Umbilical cord (tissue), 2 donors: Measurements from ENCODE around the gene CD22. TPM values are rescaled to one million over a fixed set of nuclear protein-coding genes. Genes with fewer than 3 reads are reported as not detected.

Experiments used
- DNase-seq: peaks from one replicate; pipeline ENCODE4 v3.0.0-alpha.2; 2015; ENCODE audit warnings: low spot score
- total RNA-seq: library from RNA; depleted of rRNA; stranded (reverse); fragments of >200 nt; gene quantifications from one replicate; pipeline ENCODE4 v1.2.3, GENCODE V29; 2014; ENCODE audit warnings: low replicate concordance; ENCODE audit not compliant: insufficient read depth

CD22 gene
- total RNA-seq, 1 donor from 2014 or later = 13.0 TPM

DNA sequence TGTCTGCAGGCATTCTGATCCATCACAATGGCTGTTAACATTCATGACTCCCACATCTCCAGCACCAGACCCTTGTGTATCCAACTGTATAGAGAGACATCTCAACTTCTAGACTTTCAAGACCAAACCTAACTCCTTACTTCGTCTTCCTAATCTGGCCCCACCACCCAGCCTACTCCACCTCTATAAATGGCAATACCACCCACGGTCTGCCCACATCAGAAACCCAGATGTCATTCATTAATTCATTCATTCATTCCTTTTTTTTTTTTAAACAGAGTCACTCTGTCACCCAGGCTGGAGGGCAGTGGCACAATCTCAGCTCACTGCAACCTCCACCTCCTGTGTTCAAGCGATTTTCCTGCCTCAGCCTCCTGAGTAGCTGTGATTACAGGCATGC, 52.3 kb downstream of the CD22 start:
- no peak for DNase-seq

DNA sequence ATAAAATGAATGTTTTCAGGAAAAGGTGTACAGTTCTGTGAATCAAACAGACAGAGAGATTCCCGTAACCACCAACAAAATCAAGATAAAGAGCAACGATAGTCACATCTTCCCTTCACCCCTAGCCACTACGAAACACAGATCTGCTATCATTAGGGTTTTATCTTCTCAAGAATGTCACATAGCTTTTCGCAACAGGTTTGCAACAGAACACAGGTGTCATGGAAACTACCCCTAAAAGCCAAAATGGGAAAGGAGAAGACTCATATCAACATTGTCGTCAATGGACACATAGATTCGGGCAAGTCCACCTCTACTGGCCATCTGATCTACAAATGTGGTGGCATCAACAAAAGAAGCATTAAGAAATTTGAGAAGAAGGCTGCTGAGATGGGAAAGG, 52.9 kb downstream of the CD22 start:
- DNase-seq = no peak

DNA sequence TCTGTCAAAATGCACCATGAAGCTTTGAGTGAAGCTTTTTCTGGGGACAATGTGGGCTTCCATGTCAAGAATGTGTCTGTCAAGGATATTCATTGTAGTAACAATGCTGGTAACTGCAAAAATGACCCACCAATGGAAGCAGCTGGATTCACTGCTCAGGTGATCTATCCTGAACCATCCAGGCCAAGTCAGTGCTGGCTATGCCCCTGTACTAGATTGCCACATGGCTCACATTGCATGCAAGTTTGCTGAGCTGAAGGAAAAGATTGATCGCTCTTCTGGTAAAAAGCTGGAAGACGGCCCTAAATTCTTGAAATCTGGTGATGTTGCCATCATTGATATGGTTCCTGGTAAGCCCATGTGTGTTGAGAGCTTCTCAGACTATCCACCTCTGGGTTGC, 54.5 kb downstream of the CD22 start:
- DNase-seq = no peak

DNA sequence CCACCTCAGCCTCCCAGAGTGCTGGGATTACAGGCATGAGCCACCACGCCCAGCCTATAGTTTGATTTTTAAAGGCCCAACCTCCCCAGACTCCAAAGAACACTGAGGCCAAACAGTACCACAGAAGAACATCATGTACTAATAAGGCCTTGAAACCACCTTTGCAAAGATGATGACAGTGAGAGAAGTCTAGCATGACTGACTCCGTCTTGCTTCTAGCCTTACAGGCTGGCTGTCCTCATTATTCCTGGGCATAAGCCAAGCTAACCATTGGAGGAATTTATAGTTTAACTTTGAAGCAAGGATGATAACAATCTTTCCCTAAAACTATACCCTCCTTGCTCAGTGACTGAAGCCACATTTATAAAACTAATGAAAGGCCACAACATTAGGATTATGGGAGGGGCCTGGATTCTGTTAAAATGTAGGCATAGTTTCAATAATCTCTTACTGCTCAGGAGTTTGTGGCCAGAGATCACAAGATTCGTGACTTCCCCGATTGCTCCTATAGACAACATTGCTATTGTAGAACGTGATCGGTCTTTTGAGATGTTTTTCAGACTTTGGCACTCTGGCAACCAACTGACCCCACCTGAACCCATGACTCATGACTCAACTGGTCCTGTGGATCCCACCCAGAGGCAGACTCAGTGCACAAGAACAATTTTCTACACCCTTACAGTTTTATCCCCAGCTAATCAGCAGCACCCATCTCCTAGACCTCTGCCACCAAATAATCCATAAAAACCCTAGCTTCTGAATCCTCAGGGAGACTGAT, 59.5 kb downstream of the CD22 start:
- no peak for DNase-seq

DNA sequence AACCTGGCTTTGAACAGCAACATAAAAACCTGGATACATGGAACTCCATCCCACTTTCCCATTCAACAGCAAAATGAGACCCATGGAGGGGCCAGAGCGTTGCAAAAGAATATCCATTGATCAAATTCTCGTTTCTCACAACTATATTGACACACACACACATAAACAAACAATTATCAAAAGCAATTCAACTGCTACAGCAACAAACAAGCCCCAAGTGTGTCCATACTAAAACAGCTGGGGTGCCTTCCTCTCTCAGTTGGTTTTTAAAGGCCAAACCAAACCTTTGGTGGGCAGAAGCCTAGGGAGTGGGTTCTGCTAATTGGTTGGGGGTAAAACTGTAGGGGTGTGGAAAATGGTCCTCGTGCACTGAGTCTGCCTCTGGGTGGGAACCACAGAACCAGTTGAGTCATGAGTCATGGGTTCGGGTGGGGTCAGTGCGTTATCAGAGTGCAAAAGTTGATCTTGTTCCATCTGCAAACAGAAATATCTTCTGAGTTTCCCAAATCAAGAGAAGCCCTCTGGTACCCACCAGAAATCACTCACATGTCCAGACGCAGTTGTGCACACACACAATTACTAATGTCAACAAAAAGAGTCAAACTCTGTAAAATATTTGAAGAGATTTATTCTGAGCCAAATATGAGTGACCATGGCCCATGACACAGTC, 60.3 kb downstream of the CD22 start:
- DNase-seq = no peak

DNA sequence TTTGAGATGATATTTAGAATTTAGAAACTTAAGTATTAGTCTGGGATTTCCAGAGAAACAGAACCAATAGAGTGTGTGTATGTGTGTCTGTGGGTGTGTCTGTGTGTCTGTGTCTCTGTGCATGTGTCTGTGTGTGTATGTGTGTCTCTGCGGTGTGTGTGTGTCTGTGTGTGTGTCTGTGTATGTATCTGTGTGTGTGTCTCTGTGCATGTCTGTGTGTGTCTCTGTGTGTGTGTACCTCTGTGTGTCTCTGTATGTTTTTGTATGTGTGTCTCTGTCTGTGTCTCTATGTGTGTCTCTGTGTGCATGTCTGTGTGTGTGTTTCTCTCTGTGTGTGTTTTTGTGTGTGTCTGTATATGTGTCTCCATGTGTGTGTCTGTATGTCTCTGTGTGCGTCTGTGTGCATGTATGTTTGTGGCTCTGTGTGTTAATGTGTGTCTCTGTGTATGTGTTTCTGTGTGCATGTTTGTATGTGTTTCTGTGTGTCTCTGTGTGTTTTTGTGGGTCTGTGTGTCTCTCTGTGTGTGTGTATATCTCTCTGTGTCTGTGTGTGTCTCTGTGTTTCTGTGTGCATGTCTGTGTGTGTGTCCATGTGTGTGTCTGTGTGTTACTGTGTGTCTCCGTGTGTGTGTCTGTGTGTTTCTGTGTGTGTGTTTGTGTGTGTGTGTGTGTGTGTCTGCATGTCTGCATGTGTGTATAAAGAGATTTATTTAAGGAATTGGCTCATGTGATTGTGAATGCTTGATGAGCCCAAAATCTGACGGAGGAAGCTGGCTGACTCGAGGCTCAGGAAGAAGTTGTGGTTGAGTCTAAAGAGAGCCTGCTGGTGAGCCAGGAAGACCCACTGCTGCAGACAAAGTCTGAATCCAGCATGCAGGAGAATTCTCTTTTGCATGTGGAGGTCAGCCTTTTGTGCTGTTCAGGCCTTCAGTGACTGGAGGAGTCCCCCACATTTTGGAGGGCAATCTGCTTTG, 64.0 kb downstream of the CD22 start:
- DNase-seq = no peak

DNA sequence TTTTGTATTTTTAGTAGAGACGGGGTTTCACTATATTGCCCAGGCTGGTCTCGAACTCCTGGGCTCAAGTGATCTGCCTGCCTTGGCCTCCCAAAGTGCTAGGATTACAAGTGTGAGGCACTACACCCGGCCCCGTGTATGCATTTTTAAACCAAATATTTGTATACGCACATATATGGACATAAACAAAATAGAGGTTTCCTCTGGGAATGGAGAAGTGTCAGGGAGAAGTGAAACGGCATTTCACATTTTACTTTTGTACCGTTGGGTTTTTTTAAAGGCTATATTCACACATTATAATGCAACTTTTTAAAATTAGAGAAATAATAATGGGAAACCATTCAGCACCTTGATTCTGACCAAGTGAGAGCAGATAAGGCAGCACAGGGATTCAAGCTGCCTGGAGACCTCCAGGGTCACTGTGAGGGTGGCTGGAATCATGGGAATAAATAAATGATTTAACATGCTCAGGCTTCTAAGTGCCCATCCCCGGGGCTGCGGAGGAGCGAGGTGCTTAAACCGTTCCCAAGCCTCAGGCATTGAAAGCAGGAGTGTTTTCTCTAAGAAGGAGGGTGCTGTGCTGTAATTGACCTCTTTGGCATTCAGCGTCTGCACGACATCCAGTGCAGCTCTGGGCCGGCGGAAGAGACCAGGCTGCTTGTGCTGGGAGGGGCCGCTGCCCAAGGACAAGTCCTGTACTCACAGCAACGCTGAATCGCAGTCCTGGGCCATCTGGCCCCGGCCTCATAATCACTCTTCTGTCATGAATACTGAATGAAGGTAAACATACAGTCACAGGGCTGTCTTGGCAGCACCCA, 66.6 kb downstream of the CD22 start:
- no peak for DNase-seq

DNA sequence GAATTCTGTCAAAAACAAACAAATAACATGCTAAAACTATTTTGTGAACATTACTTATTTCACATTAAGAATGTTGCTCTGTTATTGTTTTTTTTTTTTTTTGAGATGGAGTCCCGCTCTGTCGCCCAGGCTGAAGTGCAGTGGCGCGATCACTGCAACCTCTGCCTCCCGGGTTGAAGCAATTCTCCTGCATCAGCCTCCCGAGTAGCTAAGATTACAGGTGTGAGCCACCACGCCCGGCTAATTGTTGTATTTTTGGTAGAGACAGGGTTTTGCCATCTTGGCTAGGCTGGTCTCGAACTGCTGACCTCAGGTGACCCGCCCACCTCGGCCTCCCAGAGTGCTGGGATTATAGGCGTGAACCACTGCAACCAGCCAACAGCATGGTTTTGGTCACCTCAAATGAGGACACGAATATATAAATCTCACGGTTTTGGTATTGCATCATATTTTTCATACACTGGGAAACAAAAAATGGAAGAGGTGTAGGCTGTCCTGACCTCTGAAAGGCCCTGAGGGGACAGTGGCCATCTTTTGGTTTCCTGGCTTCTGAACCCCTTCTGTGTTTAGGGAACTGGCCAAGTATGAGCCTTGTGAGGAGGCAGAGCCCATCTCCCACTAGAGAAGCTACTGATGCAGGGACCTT, 67.4 kb downstream of the CD22 start:
- no peak for DNase-seq

Other genes with a start within 250 kb of the CD22 start
- gene FXYD3, start 213.4 kb upstream of the CD22 start, total RNA-seq = 26.7 TPM
- gene LGI4, start 194.1 kb upstream of the CD22 start, total RNA-seq = 10.6 TPM
- gene FXYD1, start 190.4 kb upstream of the CD22 start, total RNA-seq = 3.4 TPM
- gene FXYD7, start 185.9 kb upstream of the CD22 start, total RNA-seq = 1.2 TPM
- 12.5 TPM for gene FXYD5, start 174.5 kb upstream of the CD22 start, total RNA-seq
- gene FAM187B, start 100.4 kb upstream of the CD22 start, total RNA-seq = 0.48 TPM
- 4.1 TPM for gene LSR, start 80.2 kb upstream of the CD22 start, total RNA-seq
- 40.2 TPM for gene USF2, start 60.2 kb upstream of the CD22 start, total RNA-seq
- 1.2 TPM for gene HAMP, start 46.7 kb upstream of the CD22 start, total RNA-seq
- gene MAG, start 37.0 kb upstream of the CD22 start, total RNA-seq = not detected
- gene FFAR1, start 18.7 kb downstream of the CD22 start, total RNA-seq = 0.48 TPM
- gene FFAR3, start 29.3 kb downstream of the CD22 start, total RNA-seq = 7.0 TPM
- gene GPR42, start 41.9 kb downstream of the CD22 start, total RNA-seq = not detected
- gene FFAR2, start 119.1 kb downstream of the CD22 start, total RNA-seq = 0.72 TPM
- 56.1 TPM for gene KRTDAP, start 161.3 kb downstream of the CD22 start, total RNA-seq
- gene DMKN, start 184.5 kb downstream of the CD22 start, total RNA-seq = 11.8 TPM
- 2.2 TPM for gene SBSN, start 199.1 kb downstream of the CD22 start, total RNA-seq
- not detected for gene GAPDHS, start 204.3 kb downstream of the CD22 start, total RNA-seq
- gene TMEM147, start 216.4 kb downstream of the CD22 start, total RNA-seq = 55.4 TPM
- not detected for gene ATP4A, start 234.5 kb downstream of the CD22 start, total RNA-seq